Measurements from ENCODE around the gene SAMD11. TPM values are rescaled to one million over a fixed set of nuclear protein-coding genes. Genes with fewer than 3 reads are reported as not detected.

SAMD11 gene
- total and polyA plus RNA-seq, 10 of the 15 experiments (the other 5 are each of a cell fraction or from before 2014, with no cell fraction given) = 0.04 to 0.31 (median 0.19) TPM; not detected in 6

DNA sequence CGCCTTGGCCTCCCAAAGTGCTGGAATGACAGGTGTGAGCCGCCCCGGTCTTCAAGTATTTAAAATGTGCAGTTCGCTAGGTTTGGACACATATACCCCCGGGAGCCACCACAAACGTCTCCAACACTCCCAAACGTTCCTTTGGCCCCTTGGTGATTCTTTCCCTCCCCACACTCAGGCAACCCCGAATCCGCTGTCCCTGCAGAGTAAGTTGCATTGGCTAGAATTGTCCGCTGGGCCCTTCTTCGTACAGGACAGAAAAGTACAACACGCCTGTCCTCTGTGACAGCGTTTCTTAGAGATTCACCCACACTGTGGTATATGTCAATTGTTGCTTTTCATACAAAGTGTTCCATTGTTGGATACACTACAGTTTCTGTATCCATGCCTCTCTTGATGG lies 61.4 kb downstream of the SAMD11 start:
- Histone ChIP-seq H3K79me2 (ENCODE audit: control insufficient read depth, insufficient read depth, low read length) (no peaks in the 10 kb centered on the region), H2AFZ (ENCODE audit: control insufficient read depth, low read depth, low read length) (no peak overlapping the region), H3K36me3 (ENCODE audit: control insufficient read depth in 2 of 2, insufficient read depth in 2 of 2, low read length in 1 of 2) (no peaks in the 10 kb centered on the region), H3K4me3 (no peak overlapping the region), H3K4me1 (ENCODE audit: control insufficient read depth, insufficient read depth, low read length) (no peaks in the 10 kb centered on the region), H3K9me3 (replicated peaks; ENCODE audit: control insufficient read depth, insufficient read depth, low read length) (no peaks in the 10 kb centered on the region; the same call in 2 of the 3 replicates), H3K27me3 (replicated peaks in 1 of 2; ENCODE audit: control insufficient read depth in 2 of 2, insufficient read depth in 2 of 2, low read length in 1 of 2) (no peaks in the 10 kb centered on the region), H3K4me2 (ENCODE audit: control insufficient read depth, insufficient read depth) (no peak overlapping the region), H3K9ac (ENCODE audit: control insufficient read depth, insufficient read depth, low read length) (no peak overlapping the region), H4K20me1 (ENCODE audit: control insufficient read depth, insufficient read depth) (no peaks in the 10 kb centered on the region), H3K27ac (ENCODE audit: control insufficient read depth, insufficient read depth) (no peak overlapping the region)
- intact Hi-C loops (cut with micrococcal nuclease; ENCODE audit: unreplicated experiment) = loop anchor here (2.0 kb wide), 1 partner anchor 308 kb away; no protein-coding TSS in a partner anchor
- FAIRE-seq = no peak
- ChIA-PET RAD21 (ENCODE audit: unreplicated experiment) (interaction anchor here (0.7 to 2.4 kb wide), 13 partner anchors 7 to 307 kb away, joined by 3 to 19 read pairs (median 3); partner anchors contain the start of genes AGRN and ISG15), SMC1A (ENCODE audit: uncharacterized antibody, unreplicated experiment) (interaction anchor here (0.8 to 2.7 kb wide), 11 partner anchors 16 to 387 kb away, joined by 3 to 13 read pairs (median 4); partner anchors contain the start of gene ISG15), CTCF (interaction anchor here (0.6 to 8.0 kb wide), 18 partner anchors 8 to 387 kb away, joined by 3 to 71 read pairs (median 6); partner anchors contain the start of genes ISG15 and NOC2L), POLR2A (interaction anchor here (0.6 to 1.0 kb wide), 3 partner anchors 10 to 28 kb away, joined by 3 to 7 read pairs (median 3); partner anchors contain the start of gene ISG15)
- no peak for DNase-seq (ENCODE audit: low read depth, low spot score)
- in situ Hi-C loops (cut with MboI) = no loop called here
- WGBS (ENCODE audit: insufficient coverage, insufficient replicate concordance, low lambda C conversion rate, missing lambda C conversion rate) = 50% methylated on average over 13 of the region's 13 CpGs
- TF ChIP-seq POU2F2 (IDR thresholded peaks at IDR 0.05; ENCODE audit: borderline replicate concordance, low read depth, low read length) (no peak), ZSCAN29 (IDR thresholded peaks at IDR 0.05) (no peak), IKZF1 (conservative IDR thresholded peaks at IDR 0.05) (no peak), CBX3 (IDR thresholded peaks at IDR 0.05; ENCODE audit: borderline replicate concordance, low read depth) (no peak), EGR1 (IDR thresholded peaks at IDR 0.05; ENCODE audit: borderline replicate concordance in 1 of 2, low read depth in 2 of 2, low read length in 2 of 2) (no peak), YBX1 (IDR thresholded peaks at IDR 0.05) (no peak), TCF7 (IDR thresholded peaks at IDR 0.05; ENCODE audit: borderline replicate concordance) (no peak), GABPA (IDR thresholded peaks at IDR 0.05; ENCODE audit: low read depth) (no peak), SMAD5 (IDR thresholded peaks at IDR 0.05; ENCODE audit: low read depth) (no peak), NR2F1 (conservative IDR thresholded peaks at IDR 0.05) (no peak)
- TF ChIP-seq, protein P1, sequence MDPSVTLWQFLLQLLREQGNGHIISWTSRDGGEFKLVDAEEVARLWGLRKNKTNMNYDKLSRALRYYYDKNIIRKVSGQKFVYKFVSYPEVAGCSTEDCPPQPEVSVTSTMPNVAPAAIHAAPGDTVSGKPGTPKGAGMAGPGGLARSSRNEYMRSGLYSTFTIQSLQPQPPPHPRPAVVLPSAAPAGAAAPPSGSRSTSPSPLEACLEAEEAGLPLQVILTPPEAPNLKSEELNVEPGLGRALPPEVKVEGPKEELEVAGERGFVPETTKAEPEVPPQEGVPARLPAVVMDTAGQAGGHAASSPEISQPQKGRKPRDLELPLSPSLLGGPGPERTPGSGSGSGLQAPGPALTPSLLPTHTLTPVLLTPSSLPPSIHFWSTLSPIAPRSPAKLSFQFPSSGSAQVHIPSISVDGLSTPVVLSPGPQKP (IDR thresholded peaks at IDR 0.05; ENCODE audit: low read depth, low read length) = no peak
- TF ChIP-seq, protein P2, sequence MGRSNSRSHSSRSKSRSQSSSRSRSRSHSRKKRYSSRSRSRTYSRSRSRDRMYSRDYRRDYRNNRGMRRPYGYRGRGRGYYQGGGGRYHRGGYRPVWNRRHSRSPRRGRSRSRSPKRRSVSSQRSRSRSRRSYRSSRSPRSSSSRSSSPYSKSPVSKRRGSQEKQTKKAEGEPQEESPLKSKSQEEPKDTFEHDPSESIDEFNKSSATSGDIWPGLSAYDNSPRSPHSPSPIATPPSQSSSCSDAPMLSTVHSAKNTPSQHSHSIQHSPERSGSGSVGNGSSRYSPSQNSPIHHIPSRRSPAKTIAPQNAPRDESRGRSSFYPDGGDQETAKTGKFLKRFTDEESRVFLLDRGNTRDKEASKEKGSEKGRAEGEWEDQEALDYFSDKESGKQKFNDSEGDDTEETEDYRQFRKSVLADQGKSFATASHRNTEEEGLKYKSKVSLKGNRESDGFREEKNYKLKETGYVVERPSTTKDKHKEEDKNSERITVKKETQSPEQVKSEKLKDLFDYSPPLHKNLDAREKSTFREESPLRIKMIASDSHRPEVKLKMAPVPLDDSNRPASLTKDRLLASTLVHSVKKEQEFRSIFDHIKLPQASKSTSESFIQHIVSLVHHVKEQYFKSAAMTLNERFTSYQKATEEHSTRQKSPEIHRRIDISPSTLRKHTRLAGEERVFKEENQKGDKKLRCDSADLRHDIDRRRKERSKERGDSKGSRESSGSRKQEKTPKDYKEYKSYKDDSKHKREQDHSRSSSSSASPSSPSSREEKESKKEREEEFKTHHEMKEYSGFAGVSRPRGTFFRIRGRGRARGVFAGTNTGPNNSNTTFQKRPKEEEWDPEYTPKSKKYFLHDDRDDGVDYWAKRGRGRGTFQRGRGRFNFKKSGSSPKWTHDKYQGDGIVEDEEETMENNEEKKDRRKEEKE (IDR thresholded peaks at IDR 0.05) = no peak
- TF ChIP-seq, protein P3, sequence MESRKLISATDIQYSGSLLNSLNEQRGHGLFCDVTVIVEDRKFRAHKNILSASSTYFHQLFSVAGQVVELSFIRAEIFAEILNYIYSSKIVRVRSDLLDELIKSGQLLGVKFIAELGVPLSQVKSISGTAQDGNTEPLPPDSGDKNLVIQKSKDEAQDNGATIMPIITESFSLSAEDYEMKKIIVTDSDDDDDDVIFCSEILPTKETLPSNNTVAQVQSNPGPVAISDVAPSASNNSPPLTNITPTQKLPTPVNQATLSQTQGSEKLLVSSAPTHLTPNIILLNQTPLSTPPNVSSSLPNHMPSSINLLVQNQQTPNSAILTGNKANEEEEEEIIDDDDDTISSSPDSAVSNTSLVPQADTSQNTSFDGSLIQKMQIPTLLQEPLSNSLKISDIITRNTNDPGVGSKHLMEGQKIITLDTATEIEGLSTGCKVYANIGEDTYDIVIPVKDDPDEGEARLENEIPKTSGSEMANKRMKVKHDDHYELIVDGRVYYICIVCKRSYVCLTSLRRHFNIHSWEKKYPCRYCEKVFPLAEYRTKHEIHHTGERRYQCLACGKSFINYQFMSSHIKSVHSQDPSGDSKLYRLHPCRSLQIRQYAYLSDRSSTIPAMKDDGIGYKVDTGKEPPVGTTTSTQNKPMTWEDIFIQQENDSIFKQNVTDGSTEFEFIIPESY (IDR thresholded peaks at IDR 0.05) = no peak
- BruUV-seq (replicated peaks) = no TSS peak
- ATAC-seq = no peak
